GM18520 (cell line): Measurements from ENCODE around the gene LZTS2.

Experiments
- ATAC-seq: cut with Tn5 transposase; IDR thresholded peaks from one replicate; pipeline ENCODE4 v1.9.1; 2021; ENCODE audit not compliant: unreplicated experiment

Gene LZTS2

DNA sequence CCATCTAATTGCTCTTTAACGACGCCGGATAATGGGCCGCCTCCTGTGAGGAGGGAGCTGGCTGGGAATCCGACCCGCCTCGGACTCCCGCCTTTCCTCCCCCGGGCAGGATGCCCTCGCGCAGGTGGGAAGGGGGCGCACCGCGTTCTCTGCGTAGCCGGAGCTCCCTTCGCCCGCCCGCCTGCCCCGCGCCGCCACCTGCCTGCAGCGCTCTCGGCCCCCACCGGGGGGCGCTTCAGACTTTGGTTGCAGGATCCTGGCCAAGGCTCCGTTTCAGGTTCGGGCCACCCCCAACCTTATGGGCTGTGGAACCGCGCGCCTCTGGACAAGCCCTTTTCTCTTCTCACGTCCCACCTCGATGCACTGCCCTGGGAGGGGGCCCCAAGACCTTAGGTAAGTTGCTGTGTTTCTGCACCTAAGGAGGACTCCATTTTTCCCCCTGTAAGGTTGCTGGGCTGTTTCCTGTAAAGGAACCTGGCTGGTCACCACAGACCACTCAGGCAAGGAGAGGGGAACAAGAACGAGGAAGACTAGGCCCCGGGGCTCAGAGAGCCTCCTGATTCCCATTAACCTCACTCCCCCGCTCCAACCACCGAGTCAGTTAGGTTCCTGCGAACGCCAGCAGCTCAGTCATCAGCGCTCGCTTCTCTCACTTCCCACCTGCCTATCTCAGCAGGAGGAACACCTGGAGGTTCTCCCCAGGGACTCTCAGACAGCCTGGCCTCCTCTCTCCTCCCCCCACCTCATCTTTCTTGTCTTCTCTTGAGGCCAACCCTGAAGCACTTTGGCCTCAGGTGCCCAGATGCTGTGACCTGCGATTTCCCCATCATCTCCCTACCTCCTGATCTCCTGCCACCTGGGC, 50.8 kb downstream of the LZTS2 start:
- no peak for ATAC-seq

DNA sequence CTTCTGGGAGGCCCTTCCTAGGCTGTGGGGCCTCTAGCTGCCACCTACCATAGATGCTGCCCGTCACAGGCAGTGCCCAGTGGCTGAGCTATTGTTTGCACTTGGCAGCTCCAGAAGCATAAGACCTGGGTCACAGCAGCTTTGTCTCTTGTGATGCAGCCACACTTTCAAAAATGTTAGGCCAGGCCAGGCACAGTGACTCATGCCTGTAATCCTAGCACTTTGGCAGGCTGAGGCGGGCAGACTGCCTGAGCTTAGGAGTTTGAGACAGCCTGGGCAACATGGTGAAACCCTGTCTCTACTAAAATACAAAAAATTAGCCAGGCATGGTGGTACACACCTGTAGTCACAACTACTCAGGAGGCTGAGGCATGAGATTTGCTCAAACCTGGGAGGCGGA, 52.7 kb downstream of the LZTS2 start:
- ATAC-seq = no peak

DNA sequence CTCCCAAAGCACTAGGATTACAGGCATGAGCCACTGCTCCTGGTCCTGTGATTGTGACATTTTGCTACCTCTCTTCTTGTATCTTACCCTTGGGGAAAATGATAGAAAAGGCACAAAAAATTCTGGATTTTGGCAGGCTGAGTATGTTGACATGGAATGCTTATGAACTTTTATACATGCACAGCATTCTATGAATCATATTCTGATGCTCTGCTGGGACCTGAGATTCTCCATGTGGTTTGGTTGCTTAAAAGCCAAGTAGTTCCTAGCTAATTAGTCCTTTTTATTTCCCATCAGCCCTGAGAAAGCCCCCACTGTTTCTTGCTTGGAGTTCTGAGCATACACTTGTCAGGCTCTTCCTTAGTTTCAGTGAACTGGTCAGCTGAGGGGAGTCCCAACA, 53.9 kb downstream of the LZTS2 start:
- ATAC-seq = no peak

DNA sequence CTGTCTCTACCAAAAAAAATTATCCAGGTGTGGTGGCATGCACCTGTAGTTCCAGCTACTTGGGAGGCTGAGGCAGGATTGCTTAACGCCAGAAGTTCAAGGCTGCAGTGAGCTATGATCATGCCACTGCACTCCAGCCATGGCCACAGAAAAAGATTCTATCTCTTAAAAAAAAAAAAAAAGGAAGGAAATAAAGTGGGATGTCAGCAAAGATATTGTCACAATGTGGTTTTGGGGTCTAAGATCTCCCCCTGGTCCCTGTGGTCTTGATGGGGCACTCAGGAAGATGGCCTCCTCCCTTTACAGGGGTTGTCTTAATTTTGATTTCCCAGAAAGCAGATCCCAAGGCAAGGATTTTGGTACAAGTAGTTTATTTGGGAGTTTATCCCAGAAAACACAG, 54.7 kb downstream of the LZTS2 start:
- no peak for ATAC-seq

DNA sequence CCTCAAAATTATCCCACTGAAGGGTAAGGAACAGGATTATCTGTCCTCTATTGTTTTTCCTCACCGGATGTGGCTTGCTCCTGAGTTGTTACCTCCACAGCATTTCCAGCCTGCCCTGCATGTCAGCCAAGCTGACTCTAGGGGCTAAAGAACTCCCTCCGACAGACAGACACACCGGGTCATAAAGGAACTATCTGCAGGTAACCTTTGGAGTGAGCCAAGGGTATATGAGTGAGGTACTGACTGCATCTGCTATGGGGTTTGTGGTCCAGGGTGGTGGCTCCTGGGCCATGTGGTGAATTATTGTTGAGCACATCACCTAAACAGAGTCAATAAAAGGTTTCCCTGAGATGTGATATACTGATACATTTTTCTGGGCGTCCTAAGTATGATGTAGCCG, 55.3 kb downstream of the LZTS2 start:
- ATAC-seq = no peak

DNA sequence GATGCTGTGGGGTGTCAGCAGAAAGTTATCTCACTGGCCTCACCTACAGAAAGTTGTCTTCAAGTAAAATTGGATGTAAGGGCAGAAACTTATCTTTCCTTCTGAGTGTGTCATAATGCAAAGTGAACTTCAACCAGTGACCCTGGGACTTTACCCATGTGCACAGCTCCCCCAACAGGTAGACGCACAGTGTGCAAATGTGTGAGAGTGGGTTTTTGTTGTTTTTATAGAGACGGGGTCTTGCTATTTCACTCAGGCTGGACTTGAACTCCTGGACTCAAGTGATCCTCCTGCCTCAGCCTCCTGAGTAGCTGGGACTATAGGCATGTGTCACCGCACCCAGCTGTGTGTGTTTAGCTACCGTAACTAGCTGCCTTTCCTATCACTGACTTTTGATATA, 55.8 kb downstream of the LZTS2 start:
- no peak for ATAC-seq

DNA sequence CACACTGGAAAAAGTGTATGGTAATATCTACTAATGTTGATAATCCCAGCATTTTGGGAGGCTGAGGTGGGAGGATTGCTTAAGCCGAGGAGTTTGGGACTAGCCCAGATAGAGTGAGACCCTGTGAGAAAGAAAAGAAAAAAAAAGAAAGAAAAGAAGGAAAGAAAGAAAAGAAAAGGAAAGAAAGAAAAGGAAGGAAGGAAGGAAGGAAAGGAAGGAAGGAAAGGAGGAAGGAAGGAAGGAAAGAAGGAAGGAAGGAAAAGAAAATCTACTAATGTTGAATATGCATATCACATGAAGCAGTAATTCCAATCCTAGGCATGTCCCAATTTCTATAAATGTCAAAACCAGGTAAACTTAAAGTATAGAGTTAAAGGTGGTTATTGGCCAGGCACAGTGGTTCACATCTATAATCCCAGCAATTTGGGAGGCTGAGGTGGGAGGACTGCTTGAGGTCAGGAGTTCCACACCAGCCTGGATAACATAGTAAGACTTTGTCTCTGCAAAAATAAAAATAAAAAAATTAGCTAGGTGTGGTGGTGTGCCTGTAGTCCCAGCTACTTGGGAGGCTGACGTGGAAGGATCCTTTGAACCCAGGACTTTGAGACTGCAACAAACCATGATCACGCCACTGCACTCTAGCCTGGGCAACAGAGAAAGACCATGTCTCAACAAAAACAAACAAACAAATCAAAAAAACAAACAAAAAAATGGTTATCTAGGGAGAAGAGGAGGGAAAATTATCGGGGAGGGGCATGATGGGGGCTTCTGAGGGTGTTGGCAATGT, 57.0 kb downstream of the LZTS2 start:
- no peak for ATAC-seq
